Measurements from ENCODE around the gene GLT1D1. TPM values are rescaled to one million over a fixed set of nuclear protein-coding genes. Genes with fewer than 3 reads are reported as not detected.

The GLT1D1 gene
- total and polyA plus RNA-seq, 2 experiments from 2014 or later: 1.4 to 4.4 TPM

DNA sequence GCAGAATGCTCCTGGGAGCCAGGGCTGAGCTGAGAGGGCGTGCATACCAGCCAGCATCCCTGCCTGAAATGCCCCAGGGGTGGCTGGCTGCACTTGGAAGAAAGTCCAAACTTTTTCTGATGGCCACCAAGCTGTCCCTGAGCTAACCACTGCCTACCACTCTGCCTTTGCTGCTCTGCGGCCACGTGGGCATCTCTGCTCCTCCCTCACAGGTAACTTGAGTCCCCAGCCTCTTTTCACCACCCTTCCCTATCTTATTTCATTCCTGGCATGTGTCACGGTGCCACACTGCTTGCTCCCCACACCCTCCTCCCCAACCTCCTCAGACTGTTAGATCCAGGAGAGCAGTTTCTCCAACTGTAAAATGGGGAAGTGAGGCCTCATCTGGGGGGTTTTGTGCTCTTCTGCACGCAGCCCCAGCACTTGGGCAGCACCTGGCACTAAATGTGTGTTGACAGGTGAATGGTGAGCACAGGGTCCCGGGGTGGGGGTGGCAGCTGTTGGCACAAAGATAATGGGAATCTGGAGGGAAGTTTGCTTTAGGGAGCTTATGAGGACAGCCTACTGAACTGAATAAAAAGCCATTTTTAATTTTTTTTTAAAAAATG lies 113.0 kb downstream of the GLT1D1 start:
- TF ChIP-seq STAT1 (IDR thresholded peaks at IDR 0.05; ENCODE audit: unreplicated experiment): no peak
- no peak for TF ChIP-seq JUNB (IDR thresholded peaks at IDR 0.05; ENCODE audit: unreplicated experiment)
- no peak for TF ChIP-seq CREB1 (CRISPR knock-in tag; IDR thresholded peaks at IDR 0.05; ENCODE audit: low read depth)
- no peak for TF ChIP-seq EZH2phosphoT487 (IDR thresholded peaks at IDR 0.05; ENCODE audit: unreplicated experiment)
- no peak for TF ChIP-seq NANOG (IDR thresholded peaks at IDR 0.05; ENCODE audit: borderline replicate concordance)
- TF ChIP-seq ZNF114 (CRISPR knock-in tag; IDR thresholded peaks at IDR 0.05): no peak
- no peak for TF ChIP-seq EZH2 (IDR thresholded peaks at IDR 0.05; ENCODE audit: low read depth, unreplicated experiment)
- TF ChIP-seq POLR2AphosphoS5 (IDR thresholded peaks at IDR 0.05; ENCODE audit: low read depth): no peak
- TF ChIP-seq, protein P1, sequence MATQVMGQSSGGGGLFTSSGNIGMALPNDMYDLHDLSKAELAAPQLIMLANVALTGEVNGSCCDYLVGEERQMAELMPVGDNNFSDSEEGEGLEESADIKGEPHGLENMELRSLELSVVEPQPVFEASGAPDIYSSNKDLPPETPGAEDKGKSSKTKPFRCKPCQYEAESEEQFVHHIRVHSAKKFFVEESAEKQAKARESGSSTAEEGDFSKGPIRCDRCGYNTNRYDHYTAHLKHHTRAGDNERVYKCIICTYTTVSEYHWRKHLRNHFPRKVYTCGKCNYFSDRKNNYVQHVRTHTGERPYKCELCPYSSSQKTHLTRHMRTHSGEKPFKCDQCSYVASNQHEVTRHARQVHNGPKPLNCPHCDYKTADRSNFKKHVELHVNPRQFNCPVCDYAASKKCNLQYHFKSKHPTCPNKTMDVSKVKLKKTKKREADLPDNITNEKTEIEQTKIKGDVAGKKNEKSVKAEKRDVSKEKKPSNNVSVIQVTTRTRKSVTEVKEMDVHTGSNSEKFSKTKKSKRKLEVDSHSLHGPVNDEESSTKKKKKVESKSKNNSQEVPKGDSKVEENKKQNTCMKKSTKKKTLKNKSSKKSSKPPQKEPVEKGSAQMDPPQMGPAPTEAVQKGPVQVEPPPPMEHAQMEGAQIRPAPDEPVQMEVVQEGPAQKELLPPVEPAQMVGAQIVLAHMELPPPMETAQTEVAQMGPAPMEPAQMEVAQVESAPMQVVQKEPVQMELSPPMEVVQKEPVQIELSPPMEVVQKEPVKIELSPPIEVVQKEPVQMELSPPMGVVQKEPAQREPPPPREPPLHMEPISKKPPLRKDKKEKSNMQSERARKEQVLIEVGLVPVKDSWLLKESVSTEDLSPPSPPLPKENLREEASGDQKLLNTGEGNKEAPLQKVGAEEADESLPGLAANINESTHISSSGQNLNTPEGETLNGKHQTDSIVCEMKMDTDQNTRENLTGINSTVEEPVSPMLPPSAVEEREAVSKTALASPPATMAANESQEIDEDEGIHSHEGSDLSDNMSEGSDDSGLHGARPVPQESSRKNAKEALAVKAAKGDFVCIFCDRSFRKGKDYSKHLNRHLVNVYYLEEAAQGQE (IDR thresholded peaks at IDR 0.05; ENCODE audit: unreplicated experiment): no peak
- TF ChIP-seq, protein P2, sequence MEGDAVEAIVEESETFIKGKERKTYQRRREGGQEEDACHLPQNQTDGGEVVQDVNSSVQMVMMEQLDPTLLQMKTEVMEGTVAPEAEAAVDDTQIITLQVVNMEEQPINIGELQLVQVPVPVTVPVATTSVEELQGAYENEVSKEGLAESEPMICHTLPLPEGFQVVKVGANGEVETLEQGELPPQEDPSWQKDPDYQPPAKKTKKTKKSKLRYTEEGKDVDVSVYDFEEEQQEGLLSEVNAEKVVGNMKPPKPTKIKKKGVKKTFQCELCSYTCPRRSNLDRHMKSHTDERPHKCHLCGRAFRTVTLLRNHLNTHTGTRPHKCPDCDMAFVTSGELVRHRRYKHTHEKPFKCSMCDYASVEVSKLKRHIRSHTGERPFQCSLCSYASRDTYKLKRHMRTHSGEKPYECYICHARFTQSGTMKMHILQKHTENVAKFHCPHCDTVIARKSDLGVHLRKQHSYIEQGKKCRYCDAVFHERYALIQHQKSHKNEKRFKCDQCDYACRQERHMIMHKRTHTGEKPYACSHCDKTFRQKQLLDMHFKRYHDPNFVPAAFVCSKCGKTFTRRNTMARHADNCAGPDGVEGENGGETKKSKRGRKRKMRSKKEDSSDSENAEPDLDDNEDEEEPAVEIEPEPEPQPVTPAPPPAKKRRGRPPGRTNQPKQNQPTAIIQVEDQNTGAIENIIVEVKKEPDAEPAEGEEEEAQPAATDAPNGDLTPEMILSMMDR (conservative IDR thresholded peaks at IDR 0.05; ENCODE audit: low read depth in 2 of 2): no peak
- TF ChIP-seq ZNF331 (CRISPR knock-in tag; IDR thresholded peaks at IDR 0.05; ENCODE audit: low read depth): no peak
- TF ChIP-seq, protein P3, sequence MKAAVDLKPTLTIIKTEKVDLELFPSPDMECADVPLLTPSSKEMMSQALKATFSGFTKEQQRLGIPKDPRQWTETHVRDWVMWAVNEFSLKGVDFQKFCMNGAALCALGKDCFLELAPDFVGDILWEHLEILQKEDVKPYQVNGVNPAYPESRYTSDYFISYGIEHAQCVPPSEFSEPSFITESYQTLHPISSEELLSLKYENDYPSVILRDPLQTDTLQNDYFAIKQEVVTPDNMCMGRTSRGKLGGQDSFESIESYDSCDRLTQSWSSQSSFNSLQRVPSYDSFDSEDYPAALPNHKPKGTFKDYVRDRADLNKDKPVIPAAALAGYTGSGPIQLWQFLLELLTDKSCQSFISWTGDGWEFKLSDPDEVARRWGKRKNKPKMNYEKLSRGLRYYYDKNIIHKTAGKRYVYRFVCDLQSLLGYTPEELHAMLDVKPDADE (IDR thresholded peaks at IDR 0.05): no peak
- TF ChIP-seq, protein P4, sequence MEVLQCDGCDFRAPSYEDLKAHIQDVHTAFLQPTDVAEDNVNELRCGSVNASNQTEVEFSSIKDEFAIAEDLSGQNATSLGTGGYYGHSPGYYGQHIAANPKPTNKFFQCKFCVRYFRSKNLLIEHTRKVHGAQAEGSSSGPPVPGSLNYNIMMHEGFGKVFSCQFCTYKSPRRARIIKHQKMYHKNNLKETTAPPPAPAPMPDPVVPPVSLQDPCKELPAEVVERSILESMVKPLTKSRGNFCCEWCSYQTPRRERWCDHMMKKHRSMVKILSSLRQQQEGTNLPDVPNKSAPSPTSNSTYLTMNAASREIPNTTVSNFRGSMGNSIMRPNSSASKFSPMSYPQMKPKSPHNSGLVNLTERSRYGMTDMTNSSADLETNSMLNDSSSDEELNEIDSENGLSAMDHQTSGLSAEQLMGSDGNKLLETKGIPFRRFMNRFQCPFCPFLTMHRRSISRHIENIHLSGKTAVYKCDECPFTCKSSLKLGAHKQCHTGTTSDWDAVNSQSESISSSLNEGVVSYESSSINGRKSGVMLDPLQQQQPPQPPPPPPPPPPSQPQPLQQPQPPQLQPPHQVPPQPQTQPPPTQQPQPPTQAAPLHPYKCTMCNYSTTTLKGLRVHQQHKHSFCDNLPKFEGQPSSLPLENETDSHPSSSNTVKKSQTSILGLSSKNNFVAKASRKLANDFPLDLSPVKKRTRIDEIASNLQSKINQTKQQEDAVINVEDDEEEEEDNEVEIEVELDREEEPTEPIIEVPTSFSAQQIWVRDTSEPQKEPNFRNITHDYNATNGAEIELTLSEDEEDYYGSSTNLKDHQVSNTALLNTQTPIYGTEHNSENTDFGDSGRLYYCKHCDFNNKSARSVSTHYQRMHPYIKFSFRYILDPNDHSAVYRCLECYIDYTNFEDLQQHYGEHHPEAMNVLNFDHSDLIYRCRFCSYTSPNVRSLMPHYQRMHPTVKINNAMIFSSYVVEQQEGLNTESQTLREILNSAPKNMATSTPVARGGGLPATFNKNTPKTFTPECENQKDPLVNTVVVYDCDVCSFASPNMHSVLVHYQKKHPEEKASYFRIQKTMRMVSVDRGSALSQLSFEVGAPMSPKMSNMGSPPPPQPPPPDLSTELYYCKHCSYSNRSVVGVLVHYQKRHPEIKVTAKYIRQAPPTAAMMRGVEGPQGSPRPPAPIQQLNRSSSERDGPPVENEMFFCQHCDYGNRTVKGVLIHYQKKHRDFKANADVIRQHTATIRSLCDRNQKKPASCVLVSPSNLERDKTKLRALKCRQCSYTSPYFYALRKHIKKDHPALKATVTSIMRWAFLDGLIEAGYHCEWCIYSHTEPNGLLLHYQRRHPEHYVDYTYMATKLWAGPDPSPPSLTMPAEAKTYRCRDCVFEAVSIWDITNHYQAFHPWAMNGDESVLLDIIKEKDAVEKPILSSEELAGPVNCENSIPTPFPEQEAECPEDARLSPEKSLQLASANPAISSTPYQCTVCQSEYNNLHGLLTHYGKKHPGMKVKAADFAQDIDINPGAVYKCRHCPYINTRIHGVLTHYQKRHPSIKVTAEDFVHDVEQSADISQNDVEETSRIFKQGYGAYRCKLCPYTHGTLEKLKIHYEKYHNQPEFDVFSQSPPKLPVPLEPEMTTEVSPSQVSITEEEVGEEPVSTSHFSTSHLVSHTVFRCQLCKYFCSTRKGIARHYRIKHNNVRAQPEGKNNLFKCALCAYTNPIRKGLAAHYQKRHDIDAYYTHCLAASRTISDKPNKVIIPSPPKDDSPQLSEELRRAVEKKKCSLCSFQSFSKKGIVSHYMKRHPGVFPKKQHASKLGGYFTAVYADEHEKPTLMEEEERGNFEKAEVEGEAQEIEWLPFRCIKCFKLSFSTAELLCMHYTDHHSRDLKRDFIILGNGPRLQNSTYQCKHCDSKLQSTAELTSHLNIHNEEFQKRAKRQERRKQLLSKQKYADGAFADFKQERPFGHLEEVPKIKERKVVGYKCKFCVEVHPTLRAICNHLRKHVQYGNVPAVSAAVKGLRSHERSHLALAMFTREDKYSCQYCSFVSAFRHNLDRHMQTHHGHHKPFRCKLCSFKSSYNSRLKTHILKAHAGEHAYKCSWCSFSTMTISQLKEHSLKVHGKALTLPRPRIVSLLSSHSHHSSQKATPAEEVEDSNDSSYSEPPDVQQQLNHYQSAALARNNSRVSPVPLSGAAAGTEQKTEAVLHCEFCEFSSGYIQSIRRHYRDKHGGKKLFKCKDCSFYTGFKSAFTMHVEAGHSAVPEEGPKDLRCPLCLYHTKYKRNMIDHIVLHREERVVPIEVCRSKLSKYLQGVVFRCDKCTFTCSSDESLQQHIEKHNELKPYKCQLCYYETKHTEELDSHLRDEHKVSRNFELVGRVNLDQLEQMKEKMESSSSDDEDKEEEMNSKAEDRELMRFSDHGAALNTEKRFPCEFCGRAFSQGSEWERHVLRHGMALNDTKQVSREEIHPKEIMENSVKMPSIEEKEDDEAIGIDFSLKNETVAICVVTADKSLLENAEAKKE (CRISPR knock-in tag; IDR thresholded peaks at IDR 0.05): no peak
- Histone ChIP-seq H2AFZ (no peak overlapping the region), H3K9me2 (ENCODE audit: insufficient read depth) (no peaks in the 10 kb centered on the region), H3K27ac (ENCODE audit: low read depth) (no peak overlapping the region), H3K4me2 (no peak overlapping the region), H3K79me2 (replicated peaks; ENCODE audit: insufficient read depth) (no peaks in the 10 kb centered on the region), H3K36me3 (ENCODE audit: insufficient read depth) (no peaks in the 10 kb centered on the region), H3K4me1 (ENCODE audit: insufficient read depth) (peaks cover 2% of the 10 kb centered on the region), H3K27me3 (ENCODE audit: insufficient read depth) (no peaks in the 10 kb centered on the region), H3K4me3 (no peak overlapping the region), H4K20me1 (replicated peaks; ENCODE audit: insufficient read depth) (no peaks in the 10 kb centered on the region), H3F3A (replicated peaks; ENCODE audit: low read depth) (no peaks in the 10 kb centered on the region)
- peaks cover 82% of the 10 kb centered on the region for H3K9me3 Mint-ChIP-seq
- H3K4me3 Mint-ChIP-seq: no peak overlapping the region
- ATAC-seq (no peak), DNase-seq (ENCODE audit: low spot score) (no peak)
- H3K27me3 Mint-ChIP-seq (ENCODE audit: insufficient read depth, low read depth, poor library complexity): peaks cover 6% of the 10 kb centered on the region
- H3K27ac Mint-ChIP-seq: no peak overlapping the region
- peaks cover 12% of the 10 kb centered on the region for H3K4me1 Mint-ChIP-seq
- H3K36me3 Mint-ChIP-seq (ENCODE audit: low read depth): peaks cover 28% of the 10 kb centered on the region
